PC-9 (cell line): Measurements from ENCODE around the gene FOXM1. TPM values are rescaled to one million over a fixed set of nuclear protein-coding genes. Genes with fewer than 3 reads are reported as not detected.

Experiments
- BruUV-seq: library from RNA; stranded (reverse); fragments of 400-500 nt; replicated peaks from 2 replicates; lab custom pipeline; 2021; lab: Mats Ljungman, UMichigan
- CTCF ChIA-PET: fragments of 300-600 bp; sonication (Branson Sonifier 250); formaldehyde crosslinking; loops from one replicate; lab custom pipeline; 2022; ENCODE audit warnings: antibody characterized with exemption; lab: Charles Lee
- POLR2A ChIA-PET: fragments of 300-600 bp; sonication (Branson Sonifier 250); formaldehyde crosslinking; loops from one replicate; lab custom pipeline; 2022; ENCODE audit warnings: antibody characterized with exemption; ENCODE audit not compliant: unreplicated experiment; lab: Charles Lee
- DNase-seq, 2 experiments: peaks; one replicate each; pipeline versions ENCODE4 v3.0.0 to v3.0.0-alpha.2; 2015 to 2022; ENCODE audit warnings: mixed read lengths in 1 of 2
- H2AFZ ChIP-seq: fragments of 200-600 bp; sonication (generic); 2 replicates; pipeline ENCODE4 v1.8.1; 2017; ENCODE audit warnings: antibody characterized with exemption
- H3F3A ChIP-seq: fragments of 200-600 bp; sonication (generic); 2 replicates; pipeline ENCODE4 v1.8.1; 2017; ENCODE audit warnings: antibody characterized with exemption, mild to moderate bottlenecking, low read depth; ENCODE audit not compliant: insufficient read depth
- H3K27ac ChIP-seq: fragments of 200-600 bp; sonication (generic); 2 replicates; pipeline ENCODE4 v1.6.1; 2016; ENCODE audit warnings: mixed run types
- H3K27me3 ChIP-seq: fragments of 200-600 bp; sonication (generic); 2 replicates; pipeline ENCODE4 v1.6.1; 2016; ENCODE audit warnings: low read depth, mixed run types; ENCODE audit not compliant: insufficient read depth
- H3K36me3 ChIP-seq: fragments of 200-600 bp; sonication (generic); 2 replicates; pipeline ENCODE4 v1.6.1; 2016; ENCODE audit warnings: low read depth, mixed run types
- H3K4me1 ChIP-seq: fragments of 200-600 bp; sonication (generic); replicated peaks from 2 replicates; pipeline ENCODE4 v1.6.1; 2016; ENCODE audit warnings: mixed run types; ENCODE audit not compliant: insufficient read depth
- H3K4me2 ChIP-seq: fragments of 200-600 bp; sonication (generic); 2 replicates; pipeline ENCODE4 v1.6.1; 2017; ENCODE audit warnings: mixed run types
- H3K4me3 ChIP-seq: fragments of 200-600 bp; sonication (generic); 2 replicates; pipeline ENCODE4 v1.6.1; 2016; ENCODE audit warnings: mixed run types
- H3K79me2 ChIP-seq: fragments of 200-600 bp; sonication (generic); 2 replicates; pipeline ENCODE4 v1.6.1; 2017; ENCODE audit warnings: low read depth, mixed run types
- H3K9me2 ChIP-seq: fragments of 200-600 bp; sonication (generic); 2 replicates; pipeline ENCODE4 v1.8.1; 2017; ENCODE audit warnings: mild to moderate bottlenecking; ENCODE audit not compliant: insufficient read depth
- H3K9me3 ChIP-seq: fragments of 200-600 bp; sonication (generic); 2 replicates; pipeline ENCODE4 v1.8.1; 2016; ENCODE audit warnings: low read depth; ENCODE audit not compliant: insufficient read depth
- H4K20me1 ChIP-seq: fragments of 200-600 bp; sonication (generic); 2 replicates; pipeline ENCODE4 v1.8.1; 2017; ENCODE audit not compliant: insufficient read depth
- EZH2 ChIP-seq: fragments of 200-600 bp; sonication (generic); IDR thresholded peaks from 2 replicates; pipeline ENCODE4 v1.8.0; 2017; ENCODE audit warnings: antibody characterized with exemption, low read depth
- intact Hi-C: fragments of 100-400 bp; cut with micrococcal nuclease; formaldehyde crosslinking; loops from one replicate; pipeline ENCODE4 v1.10.0; 2022; ENCODE audit not compliant: unreplicated experiment
- total RNA-seq: library from RNA; stranded (reverse); gene quantifications from 2 replicates; pipeline ENCODE4 v1.2.3, GENCODE V29; 2021
- TF ChIP-seq, protein P1 (sequence below): fragments of 200-600 bp; sonication (generic); conservative IDR thresholded peaks from 2 replicates; pipeline ENCODE4 v1.6.1; 2017; ENCODE audit warnings: mixed run types, antibody characterized with exemption, mild to moderate bottlenecking, moderate library complexity

The FOXM1 gene
- total RNA-seq, 1 experiment from 2014 or later = 225 TPM

DNA sequence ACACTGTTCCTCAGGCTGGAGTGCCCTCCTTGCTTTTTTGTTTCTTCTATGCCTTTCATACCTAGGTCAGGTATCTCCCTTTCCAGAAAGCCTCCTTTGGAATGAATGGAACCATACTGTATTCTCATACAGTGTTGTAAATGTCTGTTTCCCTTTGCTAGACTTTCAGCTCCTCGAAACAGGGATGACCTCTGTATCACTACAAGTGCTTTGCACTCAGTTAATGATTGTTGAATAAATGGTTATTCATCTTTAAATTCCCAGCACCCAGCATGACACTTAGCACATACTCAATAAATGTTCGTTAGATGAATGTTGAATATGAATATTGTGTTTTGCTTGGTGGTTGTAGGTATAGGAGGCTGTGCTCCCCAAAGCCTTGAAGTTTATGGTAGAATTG lies 7.8 kb upstream of the FOXM1 start:
- Histone ChIP-seq H3K9me2 (no peaks in the 10 kb centered on the region), H4K20me1 (peaks cover 10% of the 10 kb centered on the region; the same call in 1 of the 2 replicates), H3K79me2 (peaks cover 18% of the 10 kb centered on the region), H3K9me3 (no peaks in the 10 kb centered on the region), H3K36me3 (peaks cover 1% of the 10 kb centered on the region; the same call in 1 of the 2 replicates), H3K4me3 (no peak overlapping the region), H3K4me1 (no peaks in the 10 kb centered on the region), H3K27ac (no peak overlapping the region), H2AFZ (no peak overlapping the region), H3F3A (peaks cover 21% of the 10 kb centered on the region), H3K4me2 (no peak overlapping the region), H3K27me3 (no peaks in the 10 kb centered on the region)
- intact Hi-C loops = loop anchor here (2.0 kb wide), 1 partner anchor 150 kb away; no protein-coding TSS in a partner anchor
- no peak for DNase-seq
- POLR2A ChIA-PET = no interaction called here
- BruUV-seq = no TSS peak
- TF ChIP-seq, protein P1, sequence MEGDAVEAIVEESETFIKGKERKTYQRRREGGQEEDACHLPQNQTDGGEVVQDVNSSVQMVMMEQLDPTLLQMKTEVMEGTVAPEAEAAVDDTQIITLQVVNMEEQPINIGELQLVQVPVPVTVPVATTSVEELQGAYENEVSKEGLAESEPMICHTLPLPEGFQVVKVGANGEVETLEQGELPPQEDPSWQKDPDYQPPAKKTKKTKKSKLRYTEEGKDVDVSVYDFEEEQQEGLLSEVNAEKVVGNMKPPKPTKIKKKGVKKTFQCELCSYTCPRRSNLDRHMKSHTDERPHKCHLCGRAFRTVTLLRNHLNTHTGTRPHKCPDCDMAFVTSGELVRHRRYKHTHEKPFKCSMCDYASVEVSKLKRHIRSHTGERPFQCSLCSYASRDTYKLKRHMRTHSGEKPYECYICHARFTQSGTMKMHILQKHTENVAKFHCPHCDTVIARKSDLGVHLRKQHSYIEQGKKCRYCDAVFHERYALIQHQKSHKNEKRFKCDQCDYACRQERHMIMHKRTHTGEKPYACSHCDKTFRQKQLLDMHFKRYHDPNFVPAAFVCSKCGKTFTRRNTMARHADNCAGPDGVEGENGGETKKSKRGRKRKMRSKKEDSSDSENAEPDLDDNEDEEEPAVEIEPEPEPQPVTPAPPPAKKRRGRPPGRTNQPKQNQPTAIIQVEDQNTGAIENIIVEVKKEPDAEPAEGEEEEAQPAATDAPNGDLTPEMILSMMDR = no peak
- no peak for TF ChIP-seq EZH2
- CTCF ChIA-PET = interaction anchor here (0.5 to 1.0 kb wide), 6 partner anchors 73 to 206 kb away, joined by 3 to 21 read pairs (median 6); partner anchors contain the start of gene TEAD4

DNA sequence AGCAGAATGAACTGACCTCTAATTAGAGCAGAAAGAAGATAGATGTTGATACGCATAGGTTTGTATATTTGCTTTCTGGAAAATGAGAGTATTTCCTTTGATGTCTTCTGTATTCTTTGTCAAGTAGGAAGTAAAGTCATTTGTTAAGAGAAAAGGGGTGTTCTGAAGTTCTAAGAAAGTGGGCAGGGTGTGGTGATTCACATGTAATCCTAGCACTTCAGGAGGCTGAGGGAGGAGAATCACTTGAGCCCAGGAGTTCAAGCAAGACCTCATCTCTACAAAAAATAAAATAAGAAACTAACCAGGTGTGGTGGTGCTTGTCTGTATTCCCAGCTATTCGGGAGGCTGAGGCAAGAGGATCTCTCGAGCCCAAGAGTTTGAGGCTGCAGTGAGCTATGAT lies 2.9 kb upstream of the FOXM1 start:
- Histone ChIP-seq H3K27ac (no peak overlapping the region), H3K9me2 (no peaks in the 10 kb centered on the region), H4K20me1 (peaks cover 16% of the 10 kb centered on the region), H3K79me2 (peaks cover 58% of the 10 kb centered on the region), H3K36me3 (peaks cover 8% of the 10 kb centered on the region; the same call in 1 of the 2 replicates), H3K9me3 (no peaks in the 10 kb centered on the region), H3K27me3 (no peaks in the 10 kb centered on the region), H3K4me1 (peaks cover 15% of the 10 kb centered on the region; the same call in 1 of the 2 replicates), H3K4me2 (no peak overlapping the region), H3K4me3 (no peak overlapping the region), H3F3A (peaks cover 13% of the 10 kb centered on the region; the same call in 1 of the 2 replicates), H2AFZ (no peak overlapping the region)
- no peak for TF ChIP-seq EZH2
- TF ChIP-seq, protein P1 = no peak
- intact Hi-C loops = loop anchor here (5.0 kb wide), 2 partner anchors 62 to 162 kb away; no protein-coding TSS in a partner anchor
- ChIA-PET POLR2A (interaction anchor here (0.6 kb wide), 1 partner anchor 72 kb away, joined by 3 read pairs; no protein-coding TSS in a partner anchor), CTCF (no interaction called here)
- BruUV-seq = no TSS peak
- DNase-seq = no peak

DNA sequence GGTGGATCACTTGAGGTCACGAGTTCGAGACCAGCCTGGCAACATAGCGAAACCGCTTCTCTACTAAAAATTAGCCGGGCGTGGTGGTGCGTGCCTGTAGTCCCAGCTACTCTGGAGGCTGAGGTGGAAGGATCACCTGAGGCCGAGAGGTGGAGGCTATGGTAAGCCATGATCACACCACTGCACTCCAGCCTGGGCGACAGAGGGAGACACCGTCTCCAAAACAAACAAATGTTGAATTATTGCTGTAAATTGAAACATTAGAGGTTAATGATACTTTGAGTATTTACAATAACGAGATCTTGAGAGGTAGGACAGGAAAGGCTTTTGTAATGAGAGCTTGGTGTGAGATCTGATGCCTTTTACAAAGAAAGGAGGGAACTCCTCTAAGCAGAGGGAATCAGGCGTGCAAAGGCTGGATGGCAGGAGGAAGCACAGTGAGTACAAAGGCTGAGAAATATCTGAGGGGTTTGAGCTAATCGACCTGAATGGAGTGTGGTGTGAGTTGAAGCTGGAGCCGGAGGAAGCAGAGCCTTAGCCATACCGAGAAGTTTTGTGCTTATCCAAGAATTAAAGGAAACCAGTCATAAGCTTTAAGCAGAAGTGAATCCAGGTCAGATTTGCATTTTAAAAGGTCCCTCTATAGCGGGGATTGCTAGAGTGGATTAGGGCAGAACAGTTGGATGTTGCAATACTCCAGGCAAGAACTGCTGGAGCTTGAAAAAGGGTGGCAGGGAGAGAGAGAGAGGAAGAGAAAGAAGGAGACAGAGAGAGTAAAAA lies 1.2 kb upstream of the FOXM1 start:
- peaks cover 15% of the 10 kb centered on the region; the same call in 1 of the 2 replicates for H3K4me1 ChIP-seq
- peak overlapping the region; percentile 71 for H3K4me3 ChIP-seq
- peak overlapping the region; percentile 98 for H3K4me2 ChIP-seq
- H3K9me3 ChIP-seq = no peaks in the 10 kb centered on the region
- POLR2A ChIA-PET = no interaction called here
- H3K27me3 ChIP-seq = no peaks in the 10 kb centered on the region
- peaks cover 15% of the 10 kb centered on the region for H4K20me1 ChIP-seq
- H3F3A ChIP-seq = peaks cover 13% of the 10 kb centered on the region; the same call in 1 of the 2 replicates
- TF ChIP-seq, protein P1 = no peak
- no peak for TF ChIP-seq EZH2
- H3K27ac ChIP-seq = peak overlapping the region; percentile 78
- BruUV-seq = no TSS peak
- peaks cover 18% of the 10 kb centered on the region; the same call in 1 of the 2 replicates for H3K36me3 ChIP-seq
- H2AFZ ChIP-seq = peak overlapping the region; percentile 86
- CTCF ChIA-PET = interaction anchor here (0.7 to 0.8 kb wide), 2 partner anchors 24 to 66 kb away, joined by 3 to 4 read pairs; no protein-coding TSS in a partner anchor
- peaks cover 69% of the 10 kb centered on the region for H3K79me2 ChIP-seq
- H3K9me2 ChIP-seq = no peaks in the 10 kb centered on the region
- intact Hi-C loops = loop anchor here (1.0 to 5.0 kb wide), 5 partner anchors 13 to 164 kb away; partner anchors contain the start of genes ITFG2 and TEAD4
- no peak for DNase-seq
